K562 (cell line): ENCODE measurements around the gene KBTBD13. TPM values are rescaled to one million over a fixed set of nuclear protein-coding genes. Genes with fewer than 3 reads are reported as not detected.

Experiments
- ATF1 ChIP-seq, 2 experiments: fragments of 450-650 bp in 1 of 2; IDR thresholded peaks; 2 replicates each; pipeline ENCODE4 v1.6.1; 2016; ENCODE audit warnings: missing compliant biosample characterization in 1 of 2, missing genetic modification characterization in 1 of 2
- CREB1 ChIP-seq, 2 experiments: sonication (generic) in 1 of 2; formaldehyde crosslinking in 1 of 2; IDR thresholded peaks; 2 replicates each; pipeline versions ENCODE4 v1.6.1 to v1.8.0; 2012 to 2022; ENCODE audit warnings: inconsistent platforms in 1 of 2, mild to moderate bottlenecking in 1 of 2, missing genetic modification reagents in 1 of 2, moderate library complexity in 1 of 2
- CTCF ChIP-seq, 3 experiments: IDR thresholded peaks in 2 of 3; conservative IDR thresholded peaks in 1 of 3; 2 replicates each; pipeline ENCODE4 v1.5.1; 2011 to 2012; ENCODE audit warnings: low read length in 3 of 3, mild to moderate bottlenecking in 3 of 3, control low read depth in 2 of 3, improper control_type of control experiment in 1 of 3, inconsistent platforms in 1 of 3, low read depth in 1 of 3, mixed read lengths in 1 of 3, moderate library complexity in 1 of 3; ENCODE audit not compliant: insufficient read depth in 2 of 3
- DEAF1 ChIP-seq: fragments of 450-650 bp; formaldehyde crosslinking; IDR thresholded peaks from 2 replicates; pipeline ENCODE4 v1.4.0; 2020; ENCODE audit warnings: mild to moderate bottlenecking, moderate library complexity
- GATAD2A ChIP-seq: fragments of 450-650 bp; IDR thresholded peaks from 2 replicates; pipeline ENCODE4 v1.6.1; 2017
- ILF3 ChIP-seq: fragments of 450-650 bp; IDR thresholded peaks from 2 replicates; pipeline ENCODE4 v1.6.1; 2018; ENCODE audit warnings: antibody characterized with exemption, mild to moderate bottlenecking, moderate library complexity, borderline replicate concordance
- MYC ChIP-seq, 2 experiments: fragments of 250-450 bp in 1 of 2; sonication (Bioruptor Pico) in 1 of 2; IDR thresholded peaks; 2 replicates each; pipeline versions ENCODE4 v1.5.1 to v1.6.1; 2012 to 2021; ENCODE audit warnings: low read depth in 2 of 2, borderline replicate concordance in 1 of 2, improper control_type of control experiment in 1 of 2, low read length in 1 of 2, mild to moderate bottlenecking in 1 of 2, moderate library complexity in 1 of 2
- PHB ChIP-seq: fragments of 250-450 bp; sonication (Bioruptor Pico); IDR thresholded peaks from 2 replicates; pipeline ENCODE4 v1.5.0; 2021
- POLR2G ChIP-seq: fragments of 200-400 bp; formaldehyde crosslinking; IDR thresholded peaks from 2 replicates; pipeline ENCODE4 v1.6.1; 2017; ENCODE audit warnings: low read depth, mild to moderate bottlenecking, antibody characterized with exemption, low read length, moderate library complexity
- PURB ChIP-seq: sonication (generic); formaldehyde crosslinking; IDR thresholded peaks from 2 replicates; pipeline ENCODE4 v1.9.0; 2021; ENCODE audit warnings: low read depth, mild to moderate bottlenecking, missing genetic modification reagents
- RAD21 ChIP-seq, 2 experiments: fragments of 250-450 bp in 1 of 2; fragments of 450-650 bp in 1 of 2; sonication (Bioruptor Pico) in 1 of 2; formaldehyde crosslinking in 1 of 2; IDR thresholded peaks in 1 of 2; conservative IDR thresholded peaks in 1 of 2; 2 replicates each; pipeline versions ENCODE4 v1.4.0 to v1.8.0; 2020 to 2022; ENCODE audit warnings: mild to moderate bottlenecking in 2 of 2, moderate library complexity in 1 of 2
- SFPQ ChIP-seq: fragments of 200-400 bp; formaldehyde crosslinking; IDR thresholded peaks from 2 replicates; pipeline ENCODE4 v1.6.1; 2017; ENCODE audit warnings: mild to moderate bottlenecking, low read depth, low read length, moderate library complexity
- TRIM25 ChIP-seq: fragments of 450-650 bp; IDR thresholded peaks from 2 replicates; pipeline ENCODE4 v1.7.0; 2016; ENCODE audit warnings: borderline replicate concordance
- ZBTB5 ChIP-seq: fragments of 450-650 bp; IDR thresholded peaks from 2 replicates; pipeline ENCODE4 v1.6.1; 2017; ENCODE audit warnings: antibody characterized with exemption
- ZNF184 ChIP-seq: sonication (generic); formaldehyde crosslinking; IDR thresholded peaks from 2 replicates; pipeline ENCODE4 v1.5.0; 2020; ENCODE audit warnings: missing genetic modification reagents
- polyA plus RNA-seq, 8 experiments: library from polyadenylated mRNA; depleted of rRNA in 4 of 8; stranded (reverse) in 5 of 8; unstranded in 3 of 8; fragments of >200 nt; fragmentation: Nextera tagmentation in 2 of 8; fragmentation: Illumina TruSeq in 1 of 8; extraction: Ambion mirVana in 2 of 8; extraction: Trizol in 1 of 8; gene quantifications; 2 replicates each; pipeline versions ENCODE4 v1.2.1 to v1.2.3, GENCODE V29; 2011 to 2014; ENCODE audit warnings: inconsistent platforms in 1 of 8, missing spikeins in 1 of 8
- total RNA-seq, 7 experiments: library from RNA; depleted of rRNA in 6 of 7; stranded (reverse); fragments of >200 nt in 6 of 7; fragmentation: Illumina TruSeq in 2 of 7; extraction: Trizol in 2 of 7; gene quantifications; 2 replicates each; pipeline versions ENCODE4 v1.2.1 to v1.2.3, GENCODE V29; 2011 to 2021; ENCODE audit warnings: low replicate concordance in 1 of 7

The KBTBD13 gene
- total and polyA plus RNA-seq, 9 of the 15 experiments (the other 6 are each of a cell fraction or from before 2014, with no cell fraction given), result 0.07 to 0.13 (median 0.10) TPM; not detected in 3

GRCh38 chr15:65032801-65033537 is 43.6 kb upstream of the KBTBD13 start (continued):
- TF ChIP-seq ZBTB5 (no peak), TRIM25 (no peak), ZNF184 (CRISPR knock-in tag) (no peak), ILF3 (no peak), PHB (no peak), CREB1 (IDR thresholded peaks at IDR 0.05) (no peak), CREB1 (CRISPR knock-in tag; IDR thresholded peaks at IDR 0.05) (peak; percentile 52; the same call in 1 of the 2 replicates), RAD21 (CRISPR knock-in tag; conservative IDR thresholded peaks at IDR 0.05 in 1 of 2, IDR thresholded peaks at IDR 0.05 in 1 of 2) (peak; percentile 45 to 77), MYC (IDR thresholded peaks at IDR 0.05; ENCODE audit: low read depth, low read length) (0 out of 2 replicates have a peak, but pooled peaks have one; percentile 25), MYC (CRISPR knock-in tag; IDR thresholded peaks at IDR 0.05; ENCODE audit: borderline replicate concordance, low read depth) (no peak), CTCF (IDR thresholded peaks at IDR 0.05 in 2 of 3, conservative IDR thresholded peaks at IDR 0.05 in 1 of 3; ENCODE audit: insufficient read depth in 2 of 3, low read depth in 1 of 3, low read length in 3 of 3) (peak; percentile 78 to 86 (median 80)), DEAF1 (CRISPR knock-in tag) (peak; percentile 29; the same call in 1 of the 2 replicates), SFPQ (no peak), PURB (CRISPR knock-in tag) (no peak), GATAD2A (no peak), ATF1 (CRISPR knock-in tag; IDR thresholded peaks at IDR 0.05) (no peak), ATF1 (tag; IDR thresholded peaks at IDR 0.05) (0 out of 2 replicates have a peak, but pooled peaks have one; percentile 29), POLR2G (no peak)
